WTC11 (cell line): Measurements from ENCODE around the gene SCIMP. TPM values are rescaled to one million over a fixed set of nuclear protein-coding genes. Genes with fewer than 3 reads are reported as not detected.

ENCODE experiments used
- ATAC-seq: fragments of 200-7000 bp; cut with Tn5 transposase; 2 replicates; pipeline ENCODE4 v1.10.0; 2021; ENCODE audit warnings: mild to moderate bottlenecking, moderate library complexity
- CTCF ChIA-PET: fragments of 300-600 bp; sonication (Branson Sonifier 250); formaldehyde crosslinking; loops from one replicate; lab custom pipeline; 2021; ENCODE audit warnings: antibody characterized with exemption; lab: Charles Lee
- POLR2A ChIA-PET: fragments of 350-600 bp; sonication (Branson Sonifier 250); formaldehyde crosslinking; loops from one replicate; lab custom pipeline; 2021; ENCODE audit warnings: antibody characterized with exemption; lab: Charles Lee
- DNase-seq: peaks from one replicate; pipeline ENCODE4 v3.0.0; 2021; ENCODE audit warnings: low spot score
- H3K27ac Mint-ChIP-seq: 2 replicates; pipeline ENCODE4 v1.8.0; 2021; ENCODE audit warnings: mixed read lengths
- H3K27me3 Mint-ChIP-seq: 2 replicates; pipeline ENCODE4 v1.8.0; 2021; ENCODE audit warnings: low read depth, mild to moderate bottlenecking, moderate library complexity, mixed read lengths
- H3K36me3 Mint-ChIP-seq: 2 replicates; pipeline ENCODE4 v1.8.0; 2021; ENCODE audit warnings: mixed read lengths
- H3K4me1 Mint-ChIP-seq: 2 replicates; pipeline ENCODE4 v1.8.0; 2022; ENCODE audit warnings: mixed read lengths
- H3K4me3 Mint-ChIP-seq: 2 replicates; pipeline ENCODE4 v1.8.0; 2021; ENCODE audit warnings: mild to moderate bottlenecking, moderate library complexity, mixed read lengths
- H3K9me3 Mint-ChIP-seq: 2 replicates; pipeline ENCODE4 v1.8.0; 2021; ENCODE audit warnings: mixed read lengths
- FOXJ3 ChIP-seq: sonication (generic); formaldehyde crosslinking; IDR thresholded peaks from 2 replicates; pipeline ENCODE4 v1.9.0; 2021; ENCODE audit warnings: missing genetic modification reagents, mild to moderate bottlenecking, borderline replicate concordance
- FOXK1 ChIP-seq: sonication (generic); formaldehyde crosslinking; IDR thresholded peaks from 2 replicates; pipeline ENCODE4 v1.8.0; 2022; ENCODE audit warnings: mild to moderate bottlenecking, moderate library complexity, missing genetic modification reagents
- GTF2I ChIP-seq: fragments of 250-450 bp; sonication (Bioruptor Pico); conservative IDR thresholded peaks from 2 replicates; pipeline ENCODE4 v1.4.0; 2021; ENCODE audit warnings: mild to moderate bottlenecking
- IRF2 ChIP-seq: sonication (generic); formaldehyde crosslinking; IDR thresholded peaks from 2 replicates; pipeline ENCODE4 v1.8.0; 2022; ENCODE audit warnings: low read depth, missing genetic modification reagents, borderline replicate concordance
- JUN ChIP-seq: sonication (generic); formaldehyde crosslinking; IDR thresholded peaks from 2 replicates; pipeline ENCODE4 v1.8.0; 2023; ENCODE audit warnings: mild to moderate bottlenecking, missing genetic modification reagents
- MXD4 ChIP-seq: fragments of 250-450 bp; sonication (Bioruptor Pico); IDR thresholded peaks from 2 replicates; pipeline ENCODE4 v1.8.0; 2021; ENCODE audit warnings: mild to moderate bottlenecking, moderate library complexity, borderline replicate concordance
- NFE2L1 ChIP-seq: sonication (generic); formaldehyde crosslinking; IDR thresholded peaks from 2 replicates; pipeline ENCODE4 v1.8.1; 2023; ENCODE audit warnings: missing genetic modification reagents
- NR3C1 ChIP-seq: sonication (generic); formaldehyde crosslinking; conservative IDR thresholded peaks from 2 replicates; pipeline ENCODE4 v1.8.1; 2023; ENCODE audit warnings: low read depth, mild to moderate bottlenecking, missing genetic modification reagents
- SMAD4 ChIP-seq: sonication (generic); formaldehyde crosslinking; IDR thresholded peaks from 2 replicates; pipeline ENCODE4 v1.8.0; 2022; ENCODE audit warnings: mild to moderate bottlenecking, missing genetic modification reagents
- SOX15 ChIP-seq: fragments of 250-450 bp; sonication (Bioruptor Pico); IDR thresholded peaks from 2 replicates; pipeline ENCODE4 v1.9.0; 2021; ENCODE audit warnings: mild to moderate bottlenecking
- ZNF396 ChIP-seq: fragments of 250-450 bp; sonication (Bioruptor Pico); IDR thresholded peaks from 2 replicates; pipeline ENCODE4 v1.8.0; 2021; ENCODE audit warnings: mild to moderate bottlenecking, moderate library complexity, borderline replicate concordance
- ZNF423 ChIP-seq: fragments of 250-450 bp; sonication (Bioruptor Pico); IDR thresholded peaks from 2 replicates; pipeline ENCODE4 v2.1.2; 2022; ENCODE audit warnings: mild to moderate bottlenecking, moderate library complexity
- ZNF671 ChIP-seq: fragments of 250-450 bp; sonication (Bioruptor Pico); IDR thresholded peaks from 2 replicates; pipeline ENCODE4 v1.8.0; 2021; ENCODE audit warnings: mild to moderate bottlenecking
- total RNA-seq: library from RNA; stranded (reverse); gene quantifications from 3 replicates; pipeline ENCODE4 v1.2.3, GENCODE V29; 2021
- TF ChIP-seq, protein P1 (sequence below): sonication (generic); formaldehyde crosslinking; IDR thresholded peaks from 2 replicates; pipeline ENCODE4 v1.8.1; 2022; ENCODE audit warnings: low read depth, missing genetic modification reagents, borderline replicate concordance
- TF ChIP-seq, protein P2 (sequence below): sonication (generic); formaldehyde crosslinking; IDR thresholded peaks from 2 replicates; pipeline ENCODE4 v1.8.0; 2022; ENCODE audit warnings: mild to moderate bottlenecking, missing genetic modification reagents
- TF ChIP-seq, protein P3 (sequence below): sonication (generic); formaldehyde crosslinking; IDR thresholded peaks from 2 replicates; pipeline ENCODE4 v1.8.0; 2022; ENCODE audit warnings: mild to moderate bottlenecking, missing genetic modification reagents
- TF ChIP-seq, protein P4 (sequence below): sonication (generic); formaldehyde crosslinking; IDR thresholded peaks from 2 replicates; pipeline ENCODE4 v1.8.1; 2023; ENCODE audit warnings: mild to moderate bottlenecking, missing genetic modification reagents
- TF ChIP-seq, protein P5 (sequence below): sonication (generic); formaldehyde crosslinking; IDR thresholded peaks from 2 replicates; pipeline ENCODE4 v1.8.1; 2022; ENCODE audit warnings: mild to moderate bottlenecking, moderate library complexity, missing genetic modification reagents
- TF ChIP-seq, protein P6 (sequence below): sonication (generic); formaldehyde crosslinking; IDR thresholded peaks from 2 replicates; pipeline ENCODE4 v1.8.0; 2023; ENCODE audit warnings: mild to moderate bottlenecking, missing genetic modification reagents
- TF ChIP-seq, protein P7 (sequence below): sonication (generic); formaldehyde crosslinking; IDR thresholded peaks from 2 replicates; pipeline ENCODE4 v1.8.1; 2023; ENCODE audit warnings: mild to moderate bottlenecking, missing genetic modification reagents, borderline replicate concordance

The SCIMP gene
- total RNA-seq, 1 experiment from 2014 or later: not detected

DNA sequence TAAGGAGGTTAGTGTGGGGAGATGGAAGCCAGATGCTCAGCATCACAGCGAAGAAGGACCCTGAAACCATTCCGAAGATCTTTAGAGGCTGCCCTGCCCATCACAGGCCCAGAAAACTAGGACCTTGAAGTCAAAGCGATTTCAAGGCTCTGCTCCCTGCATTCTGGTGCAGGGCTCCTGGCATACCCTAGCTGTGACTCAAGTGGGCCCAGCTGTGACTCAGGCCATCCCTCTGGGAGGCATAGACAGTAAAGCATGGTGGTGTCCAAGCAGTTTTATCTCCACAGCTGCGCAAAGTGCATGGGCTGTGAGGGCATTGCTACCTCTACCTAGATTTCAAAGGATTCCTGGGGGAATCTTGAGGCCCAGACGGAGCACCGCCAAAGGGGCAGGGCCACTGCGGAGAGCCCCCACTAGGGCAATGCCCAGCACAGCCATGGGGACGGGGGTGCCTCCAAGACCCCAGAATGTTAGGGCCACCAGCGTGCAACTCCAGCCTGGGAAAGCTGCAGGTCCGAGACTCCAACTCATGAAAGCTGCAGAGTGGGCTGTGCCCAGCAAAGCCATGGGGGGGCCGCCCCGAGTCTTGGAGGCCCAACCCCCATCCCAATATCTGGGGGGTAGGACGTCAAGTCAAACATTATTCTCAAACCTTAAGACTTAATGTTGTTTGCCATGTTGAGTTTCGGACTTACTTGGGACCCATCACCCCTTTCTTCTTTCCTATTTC, 31.3 kb downstream of the SCIMP start:
- no peak overlapping the region for H3K4me3 Mint-ChIP-seq
- H3K9me3 Mint-ChIP-seq: peaks cover 6% of the 10 kb centered on the region
- no peak for ATAC-seq
- DNase-seq: no peak
- POLR2A ChIA-PET: no interaction called here
- no peaks in the 10 kb centered on the region; the same call in 1 of the 2 replicates for H3K27me3 Mint-ChIP-seq
- CTCF ChIA-PET: no interaction called here
- no peaks in the 10 kb centered on the region for H3K4me1 Mint-ChIP-seq
- no peak overlapping the region for H3K27ac Mint-ChIP-seq
- TF ChIP-seq IRF2 (CRISPR knock-in tag) (no peak), FOXK1 (no peak), NR3C1 (CRISPR knock-in tag) (no peak), ZNF671 (CRISPR knock-in tag) (no peak), ZNF396 (CRISPR knock-in tag) (no peak), ZNF423 (CRISPR knock-in tag) (no peak), SOX15 (CRISPR knock-in tag) (no peak), SMAD4 (no peak), NFE2L1 (CRISPR knock-in tag) (no peak), JUN (CRISPR knock-in tag) (no peak), FOXJ3 (CRISPR knock-in tag) (no peak), GTF2I (CRISPR knock-in tag) (no peak), MXD4 (CRISPR knock-in tag) (no peak)
- TF ChIP-seq, protein P1, sequence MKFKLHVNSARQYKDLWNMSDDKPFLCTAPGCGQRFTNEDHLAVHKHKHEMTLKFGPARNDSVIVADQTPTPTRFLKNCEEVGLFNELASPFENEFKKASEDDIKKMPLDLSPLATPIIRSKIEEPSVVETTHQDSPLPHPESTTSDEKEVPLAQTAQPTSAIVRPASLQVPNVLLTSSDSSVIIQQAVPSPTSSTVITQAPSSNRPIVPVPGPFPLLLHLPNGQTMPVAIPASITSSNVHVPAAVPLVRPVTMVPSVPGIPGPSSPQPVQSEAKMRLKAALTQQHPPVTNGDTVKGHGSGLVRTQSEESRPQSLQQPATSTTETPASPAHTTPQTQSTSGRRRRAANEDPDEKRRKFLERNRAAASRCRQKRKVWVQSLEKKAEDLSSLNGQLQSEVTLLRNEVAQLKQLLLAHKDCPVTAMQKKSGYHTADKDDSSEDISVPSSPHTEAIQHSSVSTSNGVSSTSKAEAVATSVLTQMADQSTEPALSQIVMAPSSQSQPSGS: no peak
- TF ChIP-seq, protein P2, sequence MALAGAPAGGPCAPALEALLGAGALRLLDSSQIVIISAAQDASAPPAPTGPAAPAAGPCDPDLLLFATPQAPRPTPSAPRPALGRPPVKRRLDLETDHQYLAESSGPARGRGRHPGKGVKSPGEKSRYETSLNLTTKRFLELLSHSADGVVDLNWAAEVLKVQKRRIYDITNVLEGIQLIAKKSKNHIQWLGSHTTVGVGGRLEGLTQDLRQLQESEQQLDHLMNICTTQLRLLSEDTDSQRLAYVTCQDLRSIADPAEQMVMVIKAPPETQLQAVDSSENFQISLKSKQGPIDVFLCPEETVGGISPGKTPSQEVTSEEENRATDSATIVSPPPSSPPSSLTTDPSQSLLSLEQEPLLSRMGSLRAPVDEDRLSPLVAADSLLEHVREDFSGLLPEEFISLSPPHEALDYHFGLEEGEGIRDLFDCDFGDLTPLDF (CRISPR knock-in tag): no peak
- TF ChIP-seq, protein P3, sequence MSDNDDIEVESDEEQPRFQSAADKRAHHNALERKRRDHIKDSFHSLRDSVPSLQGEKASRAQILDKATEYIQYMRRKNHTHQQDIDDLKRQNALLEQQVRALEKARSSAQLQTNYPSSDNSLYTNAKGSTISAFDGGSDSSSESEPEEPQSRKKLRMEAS: no peak
- TF ChIP-seq, protein P4, sequence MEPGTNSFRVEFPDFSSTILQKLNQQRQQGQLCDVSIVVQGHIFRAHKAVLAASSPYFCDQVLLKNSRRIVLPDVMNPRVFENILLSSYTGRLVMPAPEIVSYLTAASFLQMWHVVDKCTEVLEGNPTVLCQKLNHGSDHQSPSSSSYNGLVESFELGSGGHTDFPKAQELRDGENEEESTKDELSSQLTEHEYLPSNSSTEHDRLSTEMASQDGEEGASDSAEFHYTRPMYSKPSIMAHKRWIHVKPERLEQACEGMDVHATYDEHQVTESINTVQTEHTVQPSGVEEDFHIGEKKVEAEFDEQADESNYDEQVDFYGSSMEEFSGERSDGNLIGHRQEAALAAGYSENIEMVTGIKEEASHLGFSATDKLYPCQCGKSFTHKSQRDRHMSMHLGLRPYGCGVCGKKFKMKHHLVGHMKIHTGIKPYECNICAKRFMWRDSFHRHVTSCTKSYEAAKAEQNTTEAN: no peak
- TF ChIP-seq, protein P5, sequence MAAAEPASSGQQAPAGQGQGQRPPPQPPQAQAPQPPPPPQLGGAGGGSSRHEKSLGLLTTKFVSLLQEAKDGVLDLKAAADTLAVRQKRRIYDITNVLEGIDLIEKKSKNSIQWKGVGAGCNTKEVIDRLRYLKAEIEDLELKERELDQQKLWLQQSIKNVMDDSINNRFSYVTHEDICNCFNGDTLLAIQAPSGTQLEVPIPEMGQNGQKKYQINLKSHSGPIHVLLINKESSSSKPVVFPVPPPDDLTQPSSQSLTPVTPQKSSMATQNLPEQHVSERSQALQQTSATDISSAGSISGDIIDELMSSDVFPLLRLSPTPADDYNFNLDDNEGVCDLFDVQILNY: no peak
- H3K36me3 Mint-ChIP-seq: no peaks in the 10 kb centered on the region

DNA sequence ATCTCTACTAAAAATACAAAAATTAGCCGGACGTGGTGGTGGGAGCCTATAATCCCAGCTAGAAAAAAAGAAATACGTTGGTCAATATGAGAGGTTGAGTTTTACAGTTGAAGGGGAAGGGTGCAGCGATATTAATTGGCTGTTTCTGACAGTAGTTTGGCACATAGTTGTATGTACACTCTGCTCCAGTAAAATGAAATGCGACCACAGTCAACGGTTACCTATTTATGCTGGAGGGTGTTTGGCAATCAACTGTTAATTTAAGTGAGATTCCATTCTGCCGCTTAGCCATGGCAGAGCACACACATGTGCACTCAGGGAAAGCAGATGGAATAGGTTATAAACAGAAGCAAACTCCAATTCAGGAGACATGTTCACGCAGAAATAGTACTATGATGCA, 33.6 kb downstream of the SCIMP start:
- DNase-seq: no peak
- H3K4me3 Mint-ChIP-seq: no peak overlapping the region
- H3K27ac Mint-ChIP-seq: no peak overlapping the region
- H3K4me1 Mint-ChIP-seq: no peaks in the 10 kb centered on the region
- ATAC-seq: no peak
- H3K27me3 Mint-ChIP-seq: no peaks in the 10 kb centered on the region; the same call in 1 of the 2 replicates
- TF ChIP-seq, protein P6, sequence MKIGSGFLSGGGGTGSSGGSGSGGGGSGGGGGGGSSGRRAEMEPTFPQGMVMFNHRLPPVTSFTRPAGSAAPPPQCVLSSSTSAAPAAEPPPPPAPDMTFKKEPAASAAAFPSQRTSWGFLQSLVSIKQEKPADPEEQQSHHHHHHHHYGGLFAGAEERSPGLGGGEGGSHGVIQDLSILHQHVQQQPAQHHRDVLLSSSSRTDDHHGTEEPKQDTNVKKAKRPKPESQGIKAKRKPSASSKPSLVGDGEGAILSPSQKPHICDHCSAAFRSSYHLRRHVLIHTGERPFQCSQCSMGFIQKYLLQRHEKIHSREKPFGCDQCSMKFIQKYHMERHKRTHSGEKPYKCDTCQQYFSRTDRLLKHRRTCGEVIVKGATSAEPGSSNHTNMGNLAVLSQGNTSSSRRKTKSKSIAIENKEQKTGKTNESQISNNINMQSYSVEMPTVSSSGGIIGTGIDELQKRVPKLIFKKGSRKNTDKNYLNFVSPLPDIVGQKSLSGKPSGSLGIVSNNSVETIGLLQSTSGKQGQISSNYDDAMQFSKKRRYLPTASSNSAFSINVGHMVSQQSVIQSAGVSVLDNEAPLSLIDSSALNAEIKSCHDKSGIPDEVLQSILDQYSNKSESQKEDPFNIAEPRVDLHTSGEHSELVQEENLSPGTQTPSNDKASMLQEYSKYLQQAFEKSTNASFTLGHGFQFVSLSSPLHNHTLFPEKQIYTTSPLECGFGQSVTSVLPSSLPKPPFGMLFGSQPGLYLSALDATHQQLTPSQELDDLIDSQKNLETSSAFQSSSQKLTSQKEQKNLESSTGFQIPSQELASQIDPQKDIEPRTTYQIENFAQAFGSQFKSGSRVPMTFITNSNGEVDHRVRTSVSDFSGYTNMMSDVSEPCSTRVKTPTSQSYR: no peak
- TF ChIP-seq, protein P4: no peak
- TF ChIP-seq, protein P7, sequence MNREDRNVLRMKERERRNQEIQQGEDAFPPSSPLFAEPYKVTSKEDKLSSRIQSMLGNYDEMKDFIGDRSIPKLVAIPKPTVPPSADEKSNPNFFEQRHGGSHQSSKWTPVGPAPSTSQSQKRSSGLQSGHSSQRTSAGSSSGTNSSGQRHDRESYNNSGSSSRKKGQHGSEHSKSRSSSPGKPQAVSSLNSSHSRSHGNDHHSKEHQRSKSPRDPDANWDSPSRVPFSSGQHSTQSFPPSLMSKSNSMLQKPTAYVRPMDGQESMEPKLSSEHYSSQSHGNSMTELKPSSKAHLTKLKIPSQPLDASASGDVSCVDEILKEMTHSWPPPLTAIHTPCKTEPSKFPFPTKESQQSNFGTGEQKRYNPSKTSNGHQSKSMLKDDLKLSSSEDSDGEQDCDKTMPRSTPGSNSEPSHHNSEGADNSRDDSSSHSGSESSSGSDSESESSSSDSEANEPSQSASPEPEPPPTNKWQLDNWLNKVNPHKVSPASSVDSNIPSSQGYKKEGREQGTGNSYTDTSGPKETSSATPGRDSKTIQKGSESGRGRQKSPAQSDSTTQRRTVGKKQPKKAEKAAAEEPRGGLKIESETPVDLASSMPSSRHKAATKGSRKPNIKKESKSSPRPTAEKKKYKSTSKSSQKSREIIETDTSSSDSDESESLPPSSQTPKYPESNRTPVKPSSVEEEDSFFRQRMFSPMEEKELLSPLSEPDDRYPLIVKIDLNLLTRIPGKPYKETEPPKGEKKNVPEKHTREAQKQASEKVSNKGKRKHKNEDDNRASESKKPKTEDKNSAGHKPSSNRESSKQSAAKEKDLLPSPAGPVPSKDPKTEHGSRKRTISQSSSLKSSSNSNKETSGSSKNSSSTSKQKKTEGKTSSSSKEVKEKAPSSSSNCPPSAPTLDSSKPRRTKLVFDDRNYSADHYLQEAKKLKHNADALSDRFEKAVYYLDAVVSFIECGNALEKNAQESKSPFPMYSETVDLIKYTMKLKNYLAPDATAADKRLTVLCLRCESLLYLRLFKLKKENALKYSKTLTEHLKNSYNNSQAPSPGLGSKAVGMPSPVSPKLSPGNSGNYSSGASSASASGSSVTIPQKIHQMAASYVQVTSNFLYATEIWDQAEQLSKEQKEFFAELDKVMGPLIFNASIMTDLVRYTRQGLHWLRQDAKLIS (CRISPR knock-in tag): no peak
- TF ChIP-seq, protein P1: no peak
- TF ChIP-seq, all 79 proteins: peak for 0
- peaks cover 6% of the 10 kb centered on the region for H3K9me3 Mint-ChIP-seq
- ChIA-PET POLR2A (no interaction called here), CTCF (no interaction called here)
- H3K36me3 Mint-ChIP-seq: no peaks in the 10 kb centered on the region
